Amniotic stem cell (primary cell): Measurements from ENCODE around the gene THAP3.
"Not testable (repeated sequence)": the region's sequence is repeated elsewhere in the genome, so short reads cannot be mapped to it uniquely, and the experiment has no call there.

Experiments
- DNase-seq: peaks from one replicate; lab custom pipeline; 2025; lab: John Stamatoyannopoulos, UW

Gene THAP3

GRCh38 chr1:6635161-6635909 lies 10.7 kb downstream of the THAP3 start:
- DNase-seq, result no peak

GRCh38 chr1:6635910-6636760 lies 11.5 kb downstream of the THAP3 start:
- no peak for DNase-seq

GRCh38 chr1:6636778-6637177 lies 12.1 kb downstream of the THAP3 start:
- not testable (repeated sequence) for DNase-seq

DNA sequence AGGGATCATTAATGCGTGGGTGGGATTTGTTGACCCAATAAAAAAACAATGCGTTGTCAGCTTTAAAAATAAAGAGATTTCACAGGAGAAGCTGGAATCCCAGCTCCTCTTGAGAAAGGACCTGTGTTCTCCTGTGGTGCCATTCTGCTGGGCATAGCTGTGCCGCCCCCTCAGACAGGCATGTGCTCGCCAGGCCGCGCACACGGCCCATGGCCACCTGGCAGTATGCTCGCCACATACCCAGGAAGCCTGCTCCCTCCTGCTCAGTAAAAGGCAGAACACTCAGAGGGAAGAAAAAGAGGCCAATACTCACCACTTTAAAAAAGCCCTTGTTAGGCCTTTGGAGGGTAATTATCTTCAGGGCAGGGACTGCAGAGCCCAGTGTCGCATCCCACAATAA lies 13.1 kb downstream of the THAP3 start:
- no peak for DNase-seq

- DNase-seq, result no peak
Observed at GRCh38 chr1:6638226-6638625, 13.6 kb downstream of the THAP3 start.

GRCh38 chr1:6640867-6641266 lies 16.2 kb downstream of the THAP3 start:
- not testable (repeated sequence) for DNase-seq

DNA sequence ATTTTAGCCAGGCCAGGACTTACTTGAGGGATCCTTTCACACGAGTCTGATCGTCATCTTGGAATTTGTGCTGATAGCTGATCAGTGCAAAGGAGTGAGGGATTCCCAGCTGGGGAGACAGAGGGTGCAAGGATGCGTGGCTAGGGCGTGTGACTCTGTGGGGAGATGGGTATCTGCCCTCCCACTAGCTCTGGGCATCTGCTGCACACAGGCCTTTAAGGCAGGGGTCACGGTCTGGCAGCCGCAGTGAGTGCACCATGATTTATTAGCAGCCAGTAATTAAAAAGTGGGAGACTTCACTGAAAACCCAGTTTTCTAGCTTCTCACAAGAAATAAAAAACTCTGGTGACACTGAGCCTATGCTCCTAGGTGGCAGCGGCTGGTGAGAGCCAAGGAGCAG lies 20.4 kb downstream of the THAP3 start:
- no peak for DNase-seq

DNA sequence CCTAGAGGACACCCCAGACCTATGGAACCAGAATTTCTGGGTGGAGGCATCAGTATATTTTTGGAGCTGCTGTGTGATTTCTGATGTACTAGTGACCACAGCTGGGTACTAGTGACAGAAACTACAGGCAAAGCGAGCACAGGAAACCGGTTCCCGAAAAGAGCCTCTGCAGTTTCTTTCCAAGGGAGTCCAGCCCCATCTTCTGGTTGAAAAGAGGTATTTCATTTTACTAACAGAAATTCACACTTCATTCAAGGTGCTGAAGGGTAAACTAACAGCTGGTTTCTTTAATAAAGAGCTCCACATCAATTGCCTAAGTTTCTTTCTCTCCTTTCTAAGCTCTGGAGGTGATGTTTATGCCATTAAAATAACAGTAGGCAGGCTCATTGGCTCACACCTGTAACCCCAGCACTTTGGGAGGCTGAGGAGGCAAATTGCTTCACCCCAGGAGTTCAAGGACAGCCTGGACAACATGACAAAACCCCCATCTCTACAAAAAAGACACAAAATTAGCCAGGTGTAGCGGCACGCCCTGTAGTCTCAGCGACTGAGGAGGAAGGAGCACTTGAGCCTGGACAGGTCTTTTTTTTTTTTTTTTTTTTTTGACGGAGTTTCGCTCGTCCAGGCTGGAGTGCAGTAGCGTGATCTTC lies 22.0 kb downstream of the THAP3 start:
- DNase-seq, result peak; percentile 37

GRCh38 chr1:6648556-6648955 lies 23.9 kb downstream of the THAP3 start:
- DNase-seq, result no peak

DNA sequence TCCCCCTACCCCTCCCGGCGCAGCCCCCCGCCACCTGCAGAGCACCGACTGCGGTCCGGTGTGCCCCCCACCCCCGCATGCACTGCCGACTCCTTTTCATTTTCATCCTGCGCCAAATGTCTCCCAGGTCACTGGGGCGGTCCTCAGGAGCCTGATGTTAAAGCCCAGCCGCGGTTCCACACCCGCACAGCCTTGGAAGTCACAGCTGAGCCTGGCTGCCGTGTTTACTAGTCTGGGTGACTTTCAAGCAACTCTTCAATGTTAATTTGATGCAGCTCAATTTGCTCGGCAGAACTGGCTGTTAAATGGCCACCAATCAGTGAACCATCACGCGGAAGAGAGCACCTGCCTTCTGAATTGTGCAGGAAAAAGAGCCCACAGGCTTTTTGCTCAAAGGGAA lies 27.2 kb downstream of the THAP3 start:
- no peak for DNase-seq

DNA sequence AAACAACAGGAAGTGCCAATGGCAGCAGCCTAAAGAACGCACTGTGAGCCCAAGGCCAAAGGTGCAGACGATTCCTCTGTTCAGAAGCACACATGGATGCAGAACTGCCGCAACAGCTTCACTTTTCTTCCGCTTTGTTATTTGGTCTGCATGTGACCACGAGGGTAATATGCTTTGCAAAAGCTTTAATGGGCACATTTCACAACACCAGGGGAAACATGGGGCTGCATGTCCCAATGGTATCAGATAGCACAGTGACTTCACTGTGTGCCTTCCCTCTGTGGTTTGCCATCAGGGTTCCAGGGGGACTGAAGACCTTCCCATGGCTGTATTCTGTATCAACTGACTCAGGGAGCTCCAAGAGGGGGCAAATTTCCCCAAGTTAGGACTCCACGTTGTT lies 28.3 kb downstream of the THAP3 start:
- no peak for DNase-seq

- no peak for DNase-seq
Observed at GRCh38 chr1:6653436-6654290, 29.0 kb downstream of the THAP3 start.

- no peak for DNase-seq
Observed at GRCh38 chr1:6657138-6657537, 32.5 kb downstream of the THAP3 start.

GRCh38 chr1:6658359-6659060 lies 33.8 kb downstream of the THAP3 start:
- DNase-seq, result no peak

DNA sequence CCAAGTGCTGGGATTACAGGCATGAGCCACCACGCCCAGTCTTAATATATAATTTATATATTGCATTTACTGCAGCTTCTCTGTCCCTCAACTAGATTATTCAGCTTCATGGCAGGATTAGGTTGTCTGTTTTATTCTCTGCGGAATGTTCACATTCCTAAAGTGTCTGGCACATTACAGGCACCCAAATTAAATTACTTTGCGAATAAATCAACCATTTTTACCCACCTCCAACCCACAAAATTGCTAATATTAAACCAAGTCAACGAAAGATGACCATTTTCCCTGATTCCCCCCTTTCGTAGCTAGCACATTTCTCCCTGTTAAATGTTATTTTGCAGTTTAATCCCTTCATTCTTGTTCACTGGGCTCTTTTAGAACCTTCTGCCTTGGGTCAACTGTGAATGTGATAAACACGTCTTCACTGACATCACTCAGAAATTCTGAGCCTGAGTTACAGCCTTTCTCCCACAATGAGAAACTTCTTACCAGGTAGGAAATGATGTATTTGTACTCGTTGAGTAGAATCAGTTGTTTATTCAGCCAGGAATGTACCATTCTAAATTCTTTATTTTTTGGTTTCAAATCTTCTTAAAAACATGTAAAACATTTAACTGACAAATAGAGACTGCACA lies 35.9 kb downstream of the THAP3 start:
- DNase-seq, result no peak

DNA sequence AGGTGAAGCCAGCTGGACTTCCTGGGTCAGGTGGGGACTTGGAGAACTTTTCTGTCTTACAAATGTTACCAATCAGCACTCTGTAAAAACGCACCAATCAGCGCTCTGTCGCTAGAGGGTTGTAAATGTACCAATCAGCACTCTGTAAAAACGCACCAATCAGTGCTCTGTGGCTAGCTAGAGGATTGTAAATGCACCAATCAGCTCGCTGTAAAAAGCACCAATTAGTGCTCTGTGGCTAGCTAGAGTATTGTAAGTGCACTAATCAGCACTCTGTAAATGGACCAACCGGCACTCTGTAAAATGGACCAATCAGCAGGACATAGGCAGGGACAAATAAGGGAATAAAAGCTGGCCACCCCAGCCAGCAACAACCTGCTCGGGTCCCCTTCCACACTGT lies 37.8 kb downstream of the THAP3 start:
- DNase-seq, result not testable (repeated sequence)

GRCh38 chr1:6666696-6667095 lies 42.0 kb downstream of the THAP3 start:
- no peak for DNase-seq

- DNase-seq, result no peak
Observed at GRCh38 chr1:6667139-6667538, 42.5 kb downstream of the THAP3 start.

DNA sequence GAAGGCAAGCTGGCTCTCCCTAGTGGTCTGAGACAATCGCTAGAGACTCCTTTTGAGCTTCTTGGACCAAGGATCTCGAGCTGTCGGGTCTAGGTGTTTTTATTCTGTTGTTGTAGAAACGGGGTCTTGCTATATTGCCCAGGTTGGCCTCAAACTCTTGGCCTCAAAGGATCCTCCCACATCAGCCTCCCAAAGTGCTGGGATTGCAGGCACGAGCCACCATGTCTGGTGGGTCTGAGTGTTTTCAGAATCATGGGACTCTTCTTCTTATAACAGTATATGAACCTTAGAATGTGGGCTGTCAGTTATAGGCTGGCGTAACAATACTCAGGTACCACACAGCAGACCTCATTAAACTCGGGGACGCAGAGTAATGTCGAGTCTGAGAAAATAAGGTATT lies 43.8 kb downstream of the THAP3 start:
- DNase-seq, result no peak

DNA sequence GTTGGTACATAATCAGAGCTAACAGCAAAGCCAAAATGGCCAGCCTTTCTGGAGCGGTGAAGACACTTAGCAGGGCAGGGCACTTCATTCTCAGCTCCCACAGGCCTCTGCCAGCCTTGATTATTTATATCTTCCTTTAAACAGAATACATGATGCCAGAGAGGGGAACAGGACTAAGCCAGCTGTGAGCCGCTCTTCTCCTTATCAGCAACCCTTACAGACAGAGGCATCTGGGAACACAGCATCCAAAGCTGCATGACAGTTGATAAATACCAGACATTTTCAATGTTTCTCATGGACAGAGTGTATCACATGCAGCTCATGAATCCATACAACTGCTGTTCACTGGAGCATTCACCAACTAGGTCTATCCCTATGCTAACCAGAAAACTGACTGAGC lies 47.9 kb downstream of the THAP3 start:
- DNase-seq, result no peak
